Activated gamma-delta T cell (primary cell): ENCODE measurements around the gene STAC3.

Experiments used
- DNase-seq: peaks from one replicate; lab custom pipeline; 2025; lab: John Stamatoyannopoulos, UW

STAC3 gene

DNA sequence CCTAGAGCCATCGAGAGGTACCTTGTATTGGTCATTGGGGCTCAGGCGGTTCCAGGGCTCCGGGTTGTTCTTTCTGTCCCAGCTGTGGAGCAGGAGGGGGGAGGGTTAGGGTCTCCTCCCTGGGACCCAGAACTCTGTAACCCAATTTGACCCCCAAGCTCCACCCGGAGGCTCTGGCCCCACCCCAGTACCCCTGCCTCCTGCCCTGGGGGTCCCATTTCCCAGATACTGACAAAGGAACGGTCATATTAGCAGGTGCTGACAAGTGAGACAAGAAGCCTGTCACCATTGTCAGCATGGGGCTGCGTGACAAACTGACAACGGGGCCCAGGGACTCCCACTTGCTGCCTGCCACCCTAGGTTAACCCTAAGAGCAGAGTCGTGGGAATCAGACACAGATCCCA lies 15.3 kb downstream of the STAC3 start:
- no peak for DNase-seq

DNA sequence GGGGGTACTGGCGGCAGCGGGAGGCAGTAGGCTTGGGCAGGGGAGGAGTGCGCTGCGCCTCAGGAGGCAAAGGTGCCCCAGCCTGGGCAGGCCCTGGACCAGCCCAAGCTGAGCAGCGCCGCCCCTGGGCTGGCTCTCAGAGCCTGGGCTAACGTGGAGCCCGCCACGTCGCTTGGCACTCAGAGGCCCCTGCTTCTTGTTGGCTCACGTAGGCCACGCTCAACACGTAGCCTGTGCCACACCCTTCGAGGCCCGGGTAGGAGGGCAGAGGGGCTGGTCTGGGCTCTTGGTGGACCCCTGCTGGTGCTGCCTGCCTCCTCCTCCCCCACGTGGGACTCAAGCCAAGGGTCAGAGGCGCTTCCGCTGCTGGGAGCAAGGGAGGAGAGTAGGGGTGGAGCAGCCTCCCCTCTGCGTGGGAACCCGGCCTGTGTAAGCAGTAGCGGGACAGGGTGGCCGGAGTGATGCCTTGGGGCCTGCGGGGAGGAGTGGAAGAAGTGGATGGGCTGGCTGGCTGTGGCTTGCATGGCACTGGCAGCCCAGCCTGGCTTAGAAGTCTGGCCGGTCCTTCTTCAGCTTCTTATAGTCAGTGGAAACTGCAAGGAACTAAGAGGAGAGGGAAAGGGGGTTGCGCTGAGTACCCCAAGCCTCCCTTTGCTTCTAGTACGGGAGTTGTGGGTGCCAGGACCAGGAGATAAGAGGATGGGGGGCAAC lies 15.8 kb downstream of the STAC3 start:
- DNase-seq = no peak

GRCh38 chr12:57234571-57235016 lies 16.4 kb downstream of the STAC3 start:
- no peak for DNase-seq

DNA sequence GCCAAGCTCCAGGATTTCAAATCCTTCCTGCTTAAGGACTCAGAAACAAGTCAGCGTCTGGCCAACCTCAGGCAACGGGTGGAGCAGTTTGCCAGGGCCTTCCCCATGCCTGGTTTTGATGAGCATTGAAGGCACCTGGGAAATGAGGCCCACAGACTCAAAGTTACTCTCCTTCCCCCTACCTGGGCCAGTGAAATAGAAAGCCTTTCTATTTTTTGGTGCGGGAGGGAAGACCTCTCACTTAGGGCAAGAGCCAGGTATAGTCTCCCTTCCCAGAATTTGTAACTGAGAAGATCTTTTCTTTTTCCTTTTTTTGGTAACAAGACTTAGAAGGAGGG lies 16.8 kb downstream of the STAC3 start:
- DNase-seq = no peak

GRCh38 chr12:57233357-57234232 lies 17.4 kb downstream of the STAC3 start:
- no peak for DNase-seq

- DNase-seq = no peak
These were observed 18.7 kb downstream of the STAC3 start for GRCh38 chr12:57232156-57232756.

DNA sequence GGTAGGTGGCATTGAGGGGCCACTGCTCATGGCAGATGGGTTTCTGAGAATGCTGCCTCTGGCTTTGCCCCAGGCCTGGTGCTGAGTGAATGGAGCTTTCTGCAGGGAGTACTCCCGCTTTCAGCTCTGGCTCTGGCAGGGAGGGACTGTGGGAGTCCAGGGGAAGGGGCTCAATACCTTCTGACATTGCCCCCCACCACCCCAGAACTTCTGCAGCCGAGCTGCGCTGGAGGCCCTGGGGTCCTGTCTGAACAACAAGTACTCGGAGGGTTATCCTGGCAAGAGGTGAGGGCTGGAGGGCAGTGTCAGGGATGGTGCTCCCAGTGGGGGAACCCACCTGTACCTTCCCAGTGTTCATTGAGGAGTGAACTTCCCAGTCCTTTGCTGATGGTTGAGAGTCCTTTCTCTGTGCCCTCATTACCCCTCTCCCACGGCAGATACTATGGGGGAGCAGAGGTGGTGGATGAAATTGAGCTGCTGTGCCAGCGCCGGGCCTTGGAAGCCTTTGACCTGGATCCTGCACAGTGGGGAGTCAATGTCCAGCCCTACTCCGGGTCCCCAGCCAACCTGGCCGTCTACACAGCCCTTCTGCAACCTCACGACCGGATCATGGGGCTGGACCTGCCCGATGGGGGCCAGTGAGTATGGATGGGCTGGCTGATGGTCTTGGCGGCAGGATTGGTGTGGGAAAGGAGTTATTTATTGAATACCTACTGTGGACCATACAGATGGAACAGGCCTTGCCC lies 19.5 kb downstream of the STAC3 start:
- no peak for DNase-seq

GRCh38 chr12:57230381-57231155 lies 20.4 kb downstream of the STAC3 start:
- DNase-seq = no peak

- DNase-seq = no peak
These were observed 21.2 kb downstream of the STAC3 start, which contains the start of gene SHMT2 for GRCh38 chr12:57229634-57230380. SHMT2 (plus strand) TSS chr12:57229711; CDS start chr12:57229779, 68 bp downstream.

GRCh38 chr12:57229046-57229633 lies 21.8 kb downstream of the STAC3 start:
- DNase-seq = no peak

DNA sequence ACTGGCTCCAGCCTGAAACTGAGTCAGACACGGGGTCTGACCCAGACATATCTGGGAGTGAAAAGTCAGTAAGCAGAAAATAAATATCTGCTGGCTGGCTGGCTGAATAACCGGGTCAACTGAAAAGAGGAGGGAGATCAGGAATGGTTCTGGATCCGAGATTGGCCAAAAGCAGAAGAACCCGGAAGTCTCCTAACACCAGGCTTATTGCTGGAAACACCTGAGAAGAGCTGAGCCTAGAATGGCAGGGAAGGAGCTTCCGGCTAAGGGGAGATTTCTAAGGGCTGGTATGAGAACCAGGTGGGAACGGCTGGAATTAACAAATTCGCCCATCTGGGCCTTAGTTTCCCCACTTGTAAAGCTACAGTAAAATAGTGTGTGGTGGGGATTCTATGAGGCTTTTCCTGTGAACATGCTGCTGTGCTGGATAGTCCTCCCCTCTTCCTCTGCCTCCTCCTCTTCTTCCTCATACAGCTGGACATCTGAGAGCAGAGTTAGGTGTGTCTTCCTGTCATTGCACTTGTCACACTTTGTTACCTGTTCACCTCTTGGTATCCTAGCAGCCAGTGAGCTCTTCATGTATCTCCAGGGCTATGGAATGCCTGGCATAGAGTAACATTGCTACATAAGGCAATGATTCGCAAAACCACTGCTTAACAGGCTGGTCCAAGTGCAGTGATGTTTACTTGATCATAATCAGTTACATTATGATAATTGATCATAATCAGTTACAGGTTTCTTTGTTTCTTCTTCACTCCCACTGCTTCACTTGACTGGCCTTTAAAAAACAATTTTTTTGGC lies 23.5 kb downstream of the STAC3 start:
- DNase-seq = no peak

DNA sequence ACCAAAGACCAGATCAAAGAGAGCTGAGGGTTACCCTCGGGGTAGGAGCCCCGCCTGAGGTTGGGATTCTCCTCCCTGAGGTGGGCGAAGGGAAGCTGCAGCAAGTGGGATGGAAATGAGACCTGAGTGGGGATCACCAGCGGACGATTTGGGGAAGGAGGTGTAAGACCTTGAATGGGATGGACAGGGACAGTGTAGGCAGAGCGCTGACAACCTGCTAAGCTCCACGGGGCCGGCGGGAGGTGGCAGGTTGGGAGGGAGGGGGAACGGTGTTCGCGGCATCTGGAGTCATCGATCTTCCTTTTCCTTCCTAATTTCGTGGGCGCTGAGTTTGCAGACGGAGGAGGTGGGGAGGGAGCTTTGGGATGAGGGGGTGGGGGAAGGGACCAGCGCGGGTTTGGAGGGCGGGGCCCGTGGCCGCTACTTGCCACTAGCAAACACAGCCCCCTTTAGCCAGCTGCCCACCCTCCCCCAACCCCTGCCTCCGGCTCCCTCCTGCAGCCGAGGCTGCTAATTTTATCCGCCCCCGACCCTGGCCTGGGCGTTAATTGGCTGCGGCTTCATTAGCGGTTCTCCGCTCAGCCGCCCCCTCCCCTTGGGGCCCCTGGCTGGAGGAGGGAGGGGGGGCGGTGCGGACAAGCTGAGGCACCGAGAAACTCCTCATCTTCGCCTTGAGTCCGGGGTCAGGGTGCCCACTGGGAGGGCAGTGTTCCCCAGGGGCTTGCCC lies 24.2 kb downstream of the STAC3 start:
- DNase-seq = no peak

GRCh38 chr12:57225680-57226210 lies 25.2 kb downstream of the STAC3 start:
- DNase-seq = no peak

DNA sequence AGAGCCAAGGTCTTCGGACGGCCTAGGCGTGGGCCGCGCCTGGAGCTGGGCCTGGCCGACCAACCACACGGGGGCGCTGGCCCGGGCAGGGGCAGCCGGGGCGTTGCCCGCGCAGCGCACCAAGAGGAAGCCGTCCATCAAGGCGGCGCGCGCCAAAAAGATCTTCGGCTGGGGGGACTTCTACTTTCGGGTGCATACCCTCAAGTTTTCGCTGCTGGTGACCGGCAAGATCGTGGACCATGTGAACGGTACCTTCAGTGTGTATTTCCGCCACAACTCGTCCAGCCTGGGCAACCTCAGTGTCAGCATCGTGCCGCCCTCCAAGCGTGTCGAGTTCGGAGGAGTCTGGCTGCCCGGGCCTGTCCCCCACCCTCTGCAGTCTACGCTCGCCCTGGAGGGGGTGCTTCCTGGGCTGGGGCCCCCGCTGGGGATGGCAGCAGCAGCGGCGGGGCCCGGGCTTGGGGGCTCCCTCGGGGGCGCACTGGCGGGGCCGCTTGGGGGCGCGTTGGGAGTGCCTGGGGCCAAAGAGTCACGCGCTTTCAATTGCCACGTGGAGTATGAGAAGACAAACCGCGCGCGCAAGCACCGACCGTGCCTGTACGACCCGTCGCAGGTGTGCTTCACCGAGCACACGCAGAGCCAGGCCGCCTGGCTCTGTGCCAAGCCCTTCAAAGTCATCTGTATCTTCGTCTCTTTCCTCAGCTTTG lies 25.9 kb downstream of the STAC3 start:
- DNase-seq = no peak

- DNase-seq = no peak
These were observed 26.6 kb downstream of the STAC3 start for GRCh38 chr12:57224278-57224972.

DNA sequence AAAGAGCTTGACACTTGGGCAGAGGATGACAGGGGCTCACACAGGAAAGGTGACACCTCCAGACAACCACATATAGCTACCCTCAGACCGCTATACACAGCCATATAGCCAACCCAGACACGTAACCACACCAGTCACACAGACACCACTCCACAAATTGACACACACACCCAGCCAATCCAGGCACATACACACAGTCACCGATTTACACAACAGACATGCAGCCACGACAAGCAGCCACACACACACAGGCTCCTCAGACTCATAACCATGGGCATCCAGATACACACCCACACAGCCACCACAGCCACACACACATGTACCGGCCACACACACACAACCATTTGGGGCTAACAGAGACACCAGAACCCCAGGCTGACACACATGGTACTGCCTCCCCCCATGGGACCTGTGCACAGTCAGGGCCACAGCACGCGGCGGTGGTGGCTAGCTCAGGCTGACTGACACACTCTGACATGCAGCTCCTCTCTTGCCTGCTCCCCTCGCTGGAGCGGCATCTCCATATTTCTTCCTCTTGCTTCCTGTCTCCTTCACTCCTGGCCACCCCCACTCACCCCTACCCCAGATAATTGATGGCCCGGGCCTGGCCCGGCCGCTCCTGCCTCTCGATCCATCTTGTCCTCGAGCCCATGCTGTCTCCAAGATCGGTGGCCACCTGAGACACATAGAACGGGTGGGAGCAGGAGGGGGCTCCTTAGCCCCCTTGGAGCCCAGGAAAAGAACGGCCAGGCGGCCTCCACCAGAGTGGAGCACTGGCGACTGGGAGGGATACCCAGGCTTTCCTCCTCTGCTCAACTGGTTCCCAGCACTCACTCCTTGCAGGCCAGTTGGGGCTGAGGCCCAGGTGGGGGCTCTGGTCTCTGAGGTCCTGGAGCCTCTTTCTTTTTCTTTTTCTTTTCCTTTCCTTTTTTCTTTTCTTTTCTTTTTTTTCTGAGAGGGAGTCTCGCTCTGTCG lies 27.5 kb downstream of the STAC3 start:
- DNase-seq = peak; percentile 43
